Epithelial cell of esophagus (primary cell): ENCODE data around the gene DAAM2.

Experiments
- DNase-seq: peaks from one replicate; pipeline ENCODE4 v3.0.0; 2010; ENCODE audit warnings: low read depth
- H3K4me3 ChIP-seq: 2 replicates; pipeline ENCODE4 v1.5.1; 2011; ENCODE audit warnings: mild to moderate bottlenecking, low read length, control low read depth
- TF ChIP-seq, protein P1 (sequence below): IDR thresholded peaks from 2 replicates; pipeline ENCODE4 v1.5.1; 2011; ENCODE audit warnings: low read depth, mild to moderate bottlenecking, low read length, control low read depth, inconsistent platforms; ENCODE audit not compliant: insufficient read depth; ENCODE audit errors: missing control alignments

DAAM2 gene

DNA sequence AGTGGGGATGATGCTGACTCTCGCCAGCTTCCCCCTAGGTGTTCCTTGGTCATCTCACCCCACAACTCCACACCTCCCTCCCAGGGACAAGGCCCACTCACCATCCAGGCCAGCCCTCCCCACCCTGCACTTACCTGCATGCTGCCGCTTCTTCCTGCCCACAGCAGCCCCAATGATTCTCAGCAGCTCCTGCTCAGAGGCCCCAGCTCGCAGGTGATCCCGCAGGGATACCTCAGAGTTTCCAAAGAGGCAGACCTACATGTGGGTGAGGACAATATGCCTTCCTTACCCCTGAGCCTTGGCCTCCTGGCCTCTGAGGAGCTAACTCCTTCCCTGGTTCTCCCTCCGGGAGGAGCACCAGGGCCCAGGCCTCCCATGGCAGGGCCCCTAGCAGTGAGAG, 117.5 kb downstream of the DAAM2 start:
- TF ChIP-seq, protein P1, sequence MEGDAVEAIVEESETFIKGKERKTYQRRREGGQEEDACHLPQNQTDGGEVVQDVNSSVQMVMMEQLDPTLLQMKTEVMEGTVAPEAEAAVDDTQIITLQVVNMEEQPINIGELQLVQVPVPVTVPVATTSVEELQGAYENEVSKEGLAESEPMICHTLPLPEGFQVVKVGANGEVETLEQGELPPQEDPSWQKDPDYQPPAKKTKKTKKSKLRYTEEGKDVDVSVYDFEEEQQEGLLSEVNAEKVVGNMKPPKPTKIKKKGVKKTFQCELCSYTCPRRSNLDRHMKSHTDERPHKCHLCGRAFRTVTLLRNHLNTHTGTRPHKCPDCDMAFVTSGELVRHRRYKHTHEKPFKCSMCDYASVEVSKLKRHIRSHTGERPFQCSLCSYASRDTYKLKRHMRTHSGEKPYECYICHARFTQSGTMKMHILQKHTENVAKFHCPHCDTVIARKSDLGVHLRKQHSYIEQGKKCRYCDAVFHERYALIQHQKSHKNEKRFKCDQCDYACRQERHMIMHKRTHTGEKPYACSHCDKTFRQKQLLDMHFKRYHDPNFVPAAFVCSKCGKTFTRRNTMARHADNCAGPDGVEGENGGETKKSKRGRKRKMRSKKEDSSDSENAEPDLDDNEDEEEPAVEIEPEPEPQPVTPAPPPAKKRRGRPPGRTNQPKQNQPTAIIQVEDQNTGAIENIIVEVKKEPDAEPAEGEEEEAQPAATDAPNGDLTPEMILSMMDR, result no peak
- H3K4me3 ChIP-seq, result no peak overlapping the region
- DNase-seq, result no peak

DNA sequence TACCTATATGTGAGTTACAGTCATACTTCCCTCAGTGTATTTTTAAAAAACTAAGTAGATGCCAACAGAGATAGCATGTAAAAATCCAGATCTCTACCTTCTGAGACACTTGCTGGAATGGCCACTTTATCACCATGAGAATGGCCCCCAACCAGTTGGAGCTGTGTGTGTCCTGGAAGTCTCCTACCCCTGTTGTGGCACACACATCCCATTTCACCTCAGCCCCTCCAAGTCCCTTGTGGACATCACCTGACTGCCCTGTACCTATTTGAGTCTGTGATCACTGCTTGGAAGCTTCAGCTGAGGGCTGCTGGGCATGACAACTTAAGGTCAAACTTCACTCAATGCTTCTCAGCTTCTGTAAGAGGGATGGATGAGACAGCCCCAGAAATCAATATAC, 118.0 kb downstream of the DAAM2 start:
- TF ChIP-seq, protein P1, result no peak
- DNase-seq, result no peak
- no peak overlapping the region for H3K4me3 ChIP-seq

DNA sequence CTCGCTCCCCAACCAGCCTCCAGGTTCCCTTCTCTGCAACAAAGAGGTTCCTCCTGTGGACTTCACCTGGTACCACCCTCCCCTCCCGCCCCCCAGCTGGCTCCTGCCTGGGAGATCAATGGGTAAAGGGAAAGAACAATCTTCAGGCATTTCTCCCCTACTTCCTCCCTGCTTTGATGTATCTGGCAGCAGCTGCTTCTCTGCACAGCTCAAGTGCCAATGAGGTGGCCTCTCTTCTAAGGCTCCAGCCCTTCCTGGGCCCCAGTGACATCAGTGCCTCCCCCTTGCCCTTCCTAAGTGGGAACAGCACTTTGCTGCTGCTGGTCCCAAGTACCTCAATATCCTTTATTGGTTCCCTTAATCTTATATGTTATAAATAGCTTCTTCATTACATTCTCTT, 118.6 kb downstream of the DAAM2 start:
- TF ChIP-seq, protein P1, result no peak
- H3K4me3 ChIP-seq, result no peak overlapping the region

DNA sequence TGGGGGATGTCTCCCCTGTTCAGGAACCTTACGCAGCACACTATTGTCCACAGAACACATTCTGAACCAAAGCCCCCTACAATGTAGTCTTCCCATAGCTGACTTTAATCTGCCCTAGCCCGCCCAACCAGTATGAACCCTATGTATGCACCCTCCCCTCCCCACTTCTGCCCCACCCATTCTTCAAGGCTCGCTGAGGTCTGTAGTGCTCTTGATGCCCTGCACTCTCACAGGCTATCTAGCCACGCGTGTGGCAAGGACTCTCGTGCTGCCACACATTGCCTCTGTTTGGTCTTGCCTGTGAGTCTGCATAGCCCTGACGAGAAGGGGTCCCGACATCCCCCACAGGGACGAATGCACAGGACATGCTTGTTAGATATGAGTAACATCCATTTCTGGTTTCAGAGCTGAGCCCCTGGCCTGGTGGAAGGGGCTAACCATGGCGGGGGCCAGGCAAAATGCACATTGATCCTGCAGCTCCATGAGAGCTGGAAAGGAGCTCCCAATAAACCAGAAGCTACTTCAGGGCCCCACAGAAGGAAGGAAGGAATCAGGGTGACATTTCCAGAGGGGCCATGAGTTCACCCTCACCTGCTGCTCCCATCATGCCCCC, 119.4 kb downstream of the DAAM2 start:
- DNase-seq, result no peak
- H3K4me3 ChIP-seq, result no peak overlapping the region
- TF ChIP-seq, protein P1, result no peak

More for the DNA sequence above, 118.6 kb downstream of the DAAM2 start:
- DNase-seq, result no peak

DNA sequence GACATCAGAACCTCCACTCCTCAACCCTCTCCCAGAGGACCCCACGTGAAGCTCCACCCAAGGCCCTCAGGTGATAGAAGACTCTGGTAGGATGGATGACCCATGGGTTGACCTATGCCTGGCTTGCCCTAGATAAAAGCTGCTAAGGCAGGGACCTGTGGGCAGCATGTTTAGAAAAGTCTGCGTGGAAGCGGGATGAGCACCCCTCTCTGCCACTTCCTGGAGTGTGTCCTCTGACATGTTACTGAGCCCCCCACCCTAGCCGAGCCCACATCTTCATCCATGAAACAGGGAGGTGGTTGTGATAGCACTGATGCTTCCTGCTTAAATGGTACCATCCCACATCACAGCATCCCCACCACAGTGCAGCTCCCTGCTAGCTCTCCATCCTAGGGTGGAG, 120.3 kb downstream of the DAAM2 start:
- no peak for DNase-seq
- TF ChIP-seq, protein P1, result no peak
- H3K4me3 ChIP-seq, result no peak overlapping the region

DNA sequence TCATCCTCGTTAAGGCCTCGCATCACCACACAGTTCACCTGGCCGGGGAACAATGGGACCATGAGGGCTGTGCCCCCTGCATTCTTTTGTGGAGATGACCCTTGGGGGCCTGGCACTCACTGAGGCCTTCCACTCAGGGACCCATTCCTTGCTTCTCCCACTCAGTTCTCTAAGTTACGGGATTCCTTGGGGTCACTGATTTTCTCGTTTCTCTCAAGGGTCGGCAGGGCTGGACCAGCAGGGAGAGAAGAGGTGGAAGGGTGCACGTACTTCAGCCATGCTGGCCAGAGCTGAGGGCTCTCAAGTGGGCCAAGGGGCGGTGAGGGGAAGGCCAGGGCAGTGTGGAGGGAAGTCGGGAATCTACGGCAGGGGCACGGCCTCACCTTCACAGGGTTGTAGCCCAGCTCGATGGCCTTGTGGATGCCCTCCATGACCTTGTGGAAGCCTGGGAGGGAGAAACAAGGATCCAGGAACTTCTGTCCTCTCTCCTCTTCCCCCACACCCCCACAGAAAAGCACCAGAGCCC, 121.3 kb downstream of the DAAM2 start:
- TF ChIP-seq, protein P1, result no peak
- no peak overlapping the region for H3K4me3 ChIP-seq
- no peak for DNase-seq

DNA sequence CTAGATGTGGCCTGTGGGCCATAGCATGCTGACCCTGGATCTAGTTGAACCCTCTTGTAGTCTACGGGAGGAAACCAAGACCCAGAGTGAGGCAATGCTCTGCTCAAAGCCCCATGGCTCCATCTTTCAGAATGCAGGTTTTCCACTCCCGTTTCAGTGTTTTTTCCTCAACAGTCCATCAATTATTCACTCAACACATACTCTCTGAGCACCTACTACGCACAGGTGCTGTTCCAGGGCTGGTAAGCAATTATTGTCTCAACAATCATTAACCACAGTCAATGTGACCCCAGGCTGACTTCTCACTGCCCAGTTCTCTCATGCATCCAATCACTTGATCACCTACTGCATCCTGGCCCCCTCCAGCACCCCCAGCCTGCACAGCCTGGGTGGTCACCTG, 122.1 kb downstream of the DAAM2 start:
- no peak for DNase-seq
- no peak overlapping the region for H3K4me3 ChIP-seq
- TF ChIP-seq, protein P1, result no peak
